Fibroblast of skin of right biceps (primary cell): ENCODE results near the gene PRKG1.
"Not testable (repeated sequence)": the region's sequence is repeated elsewhere in the genome, so short reads cannot be mapped to it uniquely, and the experiment has no call there.

Experiments used
- DNase-seq: peaks from one replicate; pipeline ENCODE4 v3.0.0-alpha.2; 2013

Gene PRKG1

DNA sequence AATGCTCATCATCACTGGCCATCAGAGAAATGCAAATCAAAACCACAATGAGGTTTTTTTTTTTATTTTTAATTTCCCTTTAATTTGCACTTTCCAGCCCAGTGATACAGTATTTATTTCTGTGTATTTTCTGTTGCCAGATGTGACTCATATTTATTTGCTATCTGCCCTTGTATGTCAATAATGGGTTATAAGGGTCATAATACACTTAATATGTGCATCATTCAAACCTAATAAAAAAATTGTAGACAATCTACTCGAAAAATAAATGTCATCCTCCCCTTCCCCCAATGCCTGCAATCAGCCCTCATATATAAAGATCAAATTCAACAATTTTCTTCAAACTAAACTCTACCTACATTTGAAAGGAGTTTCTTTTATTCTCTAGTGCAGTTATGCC is 470.6 kb downstream of the PRKG1 start:
- no peak for DNase-seq

DNA sequence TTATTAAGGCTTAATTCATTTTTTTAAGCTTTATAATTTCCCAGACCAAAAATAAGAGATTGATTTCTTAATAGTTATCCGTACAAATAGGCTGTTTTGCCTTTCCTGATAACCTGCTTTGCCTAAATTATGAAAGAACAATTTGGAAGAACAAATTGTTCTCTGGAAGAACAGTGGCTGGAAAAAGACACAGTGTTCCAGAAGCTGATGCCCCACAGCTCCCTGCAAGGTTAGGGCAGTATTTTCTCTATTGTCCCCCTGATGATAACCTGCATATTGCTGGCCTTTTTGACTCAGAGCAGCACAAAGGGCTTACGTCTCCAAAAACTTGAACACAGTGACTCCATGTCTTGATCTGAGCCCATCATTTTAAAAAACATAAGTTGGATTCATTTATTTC is 473.7 kb downstream of the PRKG1 start:
- no peak for DNase-seq

DNA sequence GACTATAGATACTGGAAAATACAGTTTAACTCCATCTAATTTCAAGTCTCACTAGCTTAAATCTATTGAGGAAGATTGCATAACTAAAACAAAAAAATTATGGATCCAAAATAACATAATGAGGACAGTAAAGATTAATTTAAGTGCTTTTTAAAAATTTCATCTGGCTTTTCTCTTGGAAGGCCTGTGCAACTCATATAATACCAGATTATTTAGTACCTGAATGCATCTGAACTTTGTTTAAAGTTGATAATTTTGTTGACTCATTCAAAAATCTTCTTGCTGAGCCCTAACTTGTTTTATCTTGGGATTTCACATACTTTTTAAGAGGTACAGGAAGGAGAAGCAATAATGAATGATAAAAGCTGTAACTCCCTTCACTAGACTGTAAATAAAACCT is 478.6 kb downstream of the PRKG1 start:
- DNase-seq: no peak

DNA sequence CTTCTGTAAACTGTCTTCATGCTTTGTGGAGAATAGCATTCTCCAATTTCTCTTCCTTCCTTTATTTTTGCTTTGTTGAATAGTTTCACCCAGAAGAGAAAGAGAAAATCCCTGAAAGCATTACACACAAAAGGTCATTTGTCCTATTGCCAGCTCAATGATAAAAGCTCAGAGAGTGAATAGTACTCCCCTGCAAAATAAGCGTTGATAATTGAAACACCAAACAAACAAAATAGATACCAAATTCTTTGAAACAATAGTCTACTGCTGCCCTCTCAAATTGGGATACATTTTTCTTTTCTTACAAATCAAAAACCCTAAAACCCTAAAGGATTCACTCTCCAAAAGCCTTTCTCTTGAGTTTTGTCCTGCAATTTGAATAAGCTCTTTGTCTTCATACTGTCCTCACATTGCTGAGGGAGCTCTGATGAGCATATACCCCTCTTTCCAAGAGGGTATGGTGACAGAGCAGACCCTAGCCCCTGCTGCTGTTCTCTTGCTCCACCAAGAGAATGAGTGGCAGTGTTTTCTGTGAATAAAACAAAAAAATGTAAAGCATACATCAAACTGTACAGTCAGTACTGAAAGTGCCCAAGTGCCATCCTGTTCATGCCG is 490.7 kb downstream of the PRKG1 start:
- no peak for DNase-seq

DNA sequence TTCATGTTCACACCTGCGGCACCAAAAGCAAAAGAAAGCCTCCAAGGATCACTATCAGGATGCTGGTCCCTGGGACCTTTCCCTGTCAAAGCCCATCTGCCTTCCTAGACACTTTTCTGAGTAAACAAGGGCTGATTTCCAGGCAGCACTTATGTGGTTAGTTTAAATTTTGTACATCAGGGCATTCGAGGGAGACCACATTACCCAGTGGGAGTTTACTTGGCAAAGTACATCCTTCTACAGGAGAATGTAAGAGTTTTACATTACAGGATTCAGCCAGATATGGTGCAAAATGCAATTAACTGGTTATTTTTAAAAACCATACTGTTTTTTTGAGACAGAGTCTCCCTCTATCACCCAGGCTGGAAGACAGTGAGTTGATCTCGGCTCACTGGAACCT is 493.0 kb downstream of the PRKG1 start:
- peak; percentile 17 for DNase-seq

DNA sequence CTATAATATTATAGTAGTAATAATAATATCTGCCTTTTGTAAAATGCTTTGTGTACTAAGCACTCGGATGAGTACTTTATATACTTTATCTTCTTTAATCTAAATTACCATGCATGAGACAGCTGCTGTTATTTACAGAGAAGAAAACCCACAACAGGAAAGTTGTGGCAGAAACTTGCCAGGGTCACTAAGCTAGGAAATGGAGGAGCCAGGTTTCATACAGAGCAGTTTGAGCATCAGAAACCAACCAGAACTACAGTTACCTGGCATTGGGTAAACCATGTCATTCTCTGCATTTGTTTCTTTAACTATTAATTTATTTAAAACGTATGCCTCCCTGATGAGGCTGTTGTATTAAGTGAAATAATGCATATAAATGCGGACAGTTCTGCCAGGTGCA is 495.2 kb downstream of the PRKG1 start:
- no peak for DNase-seq

DNA sequence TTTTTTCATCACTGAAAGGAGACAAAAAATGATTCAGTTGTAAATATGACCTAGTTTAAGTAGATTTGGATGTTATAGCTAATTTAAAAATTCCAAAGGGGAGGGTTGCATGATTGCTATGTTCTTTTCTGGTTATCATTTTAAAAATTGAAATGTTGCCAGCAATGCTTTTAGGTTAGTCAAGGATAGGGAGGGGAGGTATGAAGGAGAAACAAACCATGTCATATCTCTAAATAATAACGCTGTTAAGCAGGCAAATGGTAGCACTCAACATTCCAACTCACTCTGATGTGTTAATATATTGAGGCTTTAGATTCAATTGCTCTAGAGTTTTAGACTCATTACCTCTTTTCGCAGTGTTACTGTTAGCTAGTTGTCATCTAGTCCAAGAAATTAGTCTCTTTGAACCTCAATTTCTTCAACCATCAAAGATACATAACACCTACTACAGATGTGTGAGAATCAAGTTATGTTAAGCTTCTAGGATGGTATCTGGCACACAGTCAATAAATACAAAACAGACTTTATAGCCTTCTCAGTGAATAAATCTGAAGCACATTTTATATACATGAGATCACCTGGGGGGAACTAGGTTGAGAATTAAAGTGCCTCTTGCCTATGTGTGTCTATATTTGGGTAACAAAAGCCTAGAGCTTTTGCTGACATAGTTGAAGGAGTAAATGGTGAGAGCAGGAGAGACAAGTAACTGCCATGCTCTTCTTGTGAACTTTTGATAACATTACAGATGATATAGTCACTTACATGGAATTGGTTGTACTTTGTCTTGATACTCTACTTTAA is 500.2 kb downstream of the PRKG1 start:
- peak; percentile 46 for DNase-seq

DNA sequence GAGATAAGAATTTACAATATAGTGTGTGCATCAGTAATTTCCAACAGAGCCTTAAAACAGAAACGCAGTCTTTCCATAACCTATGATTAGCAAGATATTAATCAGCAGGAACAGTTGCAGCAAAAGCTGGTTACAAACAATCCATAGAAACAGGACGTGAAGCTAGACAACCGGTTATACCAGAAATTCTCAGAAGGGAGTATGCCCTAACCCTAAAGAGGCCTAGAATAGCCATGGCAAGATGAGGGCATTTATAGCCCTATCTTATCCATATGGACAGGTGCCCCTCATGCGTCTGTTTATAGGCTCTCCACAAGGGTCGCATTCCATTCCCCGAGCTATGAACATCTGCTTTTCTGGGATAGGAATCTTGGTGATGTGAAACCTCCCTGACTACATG is 506.9 kb downstream of the PRKG1 start:
- not testable (repeated sequence) for DNase-seq

DNA sequence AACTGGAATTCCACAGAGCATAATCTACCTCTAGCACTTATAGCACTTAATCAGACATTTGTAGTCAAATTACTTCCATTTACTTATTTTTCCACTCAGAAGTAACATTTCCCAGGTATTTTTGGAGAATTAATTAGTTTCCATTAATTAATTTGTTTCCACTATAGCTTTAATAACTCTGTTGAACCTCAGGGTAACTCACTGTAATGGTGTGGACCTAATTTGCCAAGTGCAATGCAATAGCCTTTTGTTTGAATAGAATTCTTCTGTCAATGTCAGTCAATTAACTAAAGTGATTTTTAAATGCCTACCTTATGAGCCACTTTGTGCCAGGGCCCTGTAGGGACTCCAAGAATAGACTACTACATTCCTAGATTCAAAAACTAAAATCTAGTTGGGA is 509.7 kb downstream of the PRKG1 start:
- DNase-seq: no peak

DNA sequence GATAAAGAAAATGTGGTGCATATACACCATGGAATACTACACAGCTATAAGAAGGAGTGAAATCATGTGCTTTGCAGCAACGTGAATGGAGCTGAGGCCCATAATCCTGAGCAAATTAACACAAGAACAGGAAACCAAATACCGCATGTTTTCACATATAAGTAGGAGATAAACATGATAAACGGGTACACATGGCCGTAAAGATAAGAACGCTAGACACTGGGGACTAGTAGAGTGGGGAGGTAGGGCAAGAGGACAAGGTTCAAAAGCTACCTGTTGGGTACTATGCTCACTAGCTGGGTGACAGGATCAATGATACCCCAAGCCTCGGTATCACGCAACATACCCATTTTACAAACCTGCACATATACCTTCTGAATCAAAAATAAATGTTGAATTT is 511.5 kb downstream of the PRKG1 start:
- DNase-seq: no peak

DNA sequence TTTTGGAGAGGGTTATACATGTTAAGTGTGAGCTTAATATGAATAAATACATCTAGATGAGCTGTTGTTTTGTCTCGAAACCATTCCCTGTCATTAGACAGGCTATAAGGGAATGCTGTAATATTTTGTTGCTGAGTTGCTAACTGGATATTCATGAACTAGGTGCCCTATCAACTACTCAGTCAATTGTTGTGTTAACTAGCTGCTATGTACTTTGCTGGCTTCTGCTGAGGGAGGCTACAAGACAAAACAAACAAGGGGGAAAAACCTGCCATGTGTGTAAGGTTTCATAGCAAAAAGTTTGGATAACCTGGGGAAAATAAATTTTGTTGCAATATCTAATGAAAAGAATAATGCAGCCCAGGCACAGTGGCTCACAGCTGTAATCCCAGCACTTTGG is 514.7 kb downstream of the PRKG1 start:
- no peak for DNase-seq

DNA sequence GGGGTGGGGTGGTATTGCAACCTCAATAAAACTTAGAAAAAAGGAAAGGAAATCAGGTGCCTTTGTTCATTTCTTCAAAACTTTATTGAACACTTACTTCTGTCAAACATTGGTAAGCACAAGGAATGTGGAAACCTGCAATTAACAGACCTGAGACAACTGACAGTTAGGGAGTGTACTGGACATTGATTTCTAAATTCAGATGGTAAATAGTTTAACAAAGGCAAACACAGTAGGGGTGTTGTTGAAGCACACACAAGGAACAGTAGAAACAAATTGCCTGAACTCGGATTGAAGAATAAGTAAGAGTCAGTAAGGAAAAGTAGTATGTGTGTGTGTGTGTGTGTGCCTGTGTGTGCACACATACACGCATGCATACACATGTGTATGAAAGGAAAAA is 516.5 kb downstream of the PRKG1 start:
- DNase-seq: no peak

DNA sequence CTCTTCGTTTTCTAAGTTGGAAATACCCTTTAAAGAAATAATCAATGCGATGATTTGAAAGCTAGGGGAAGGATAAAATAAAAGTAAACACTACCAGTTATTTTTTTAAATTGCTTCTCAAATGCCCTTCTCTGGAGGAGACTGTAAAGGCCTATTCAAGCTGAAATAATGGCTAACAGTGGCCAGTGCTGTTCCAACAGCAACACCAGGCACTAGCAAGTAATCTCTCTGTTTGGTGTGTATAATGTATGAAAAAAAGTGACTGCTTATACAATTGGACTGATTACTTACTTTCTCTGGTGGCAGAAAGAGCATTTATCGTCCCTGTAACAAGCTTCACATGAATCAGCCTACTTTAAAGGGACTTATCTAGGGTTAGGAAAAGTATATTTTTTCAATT is 522.4 kb downstream of the PRKG1 start:
- DNase-seq: no peak

DNA sequence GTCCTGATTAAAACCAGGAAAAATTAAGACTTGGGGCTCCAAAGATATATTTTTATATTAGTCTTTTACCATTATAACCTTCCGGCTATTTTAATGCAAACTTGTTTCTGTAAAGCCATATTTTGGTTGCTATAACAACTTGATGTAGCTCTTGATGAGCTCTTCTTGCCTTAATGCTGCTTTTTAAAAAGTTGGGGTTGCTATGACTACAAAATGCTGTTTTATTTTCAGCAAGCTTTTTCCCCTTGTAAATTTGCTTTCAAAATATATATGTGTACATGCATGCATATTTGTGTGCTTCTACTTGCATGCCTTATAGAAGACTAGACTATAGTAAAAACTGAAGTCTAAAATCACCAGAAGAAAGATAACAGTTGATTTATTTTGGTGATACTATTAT is 525.4 kb downstream of the PRKG1 start:
- no peak for DNase-seq

DNA sequence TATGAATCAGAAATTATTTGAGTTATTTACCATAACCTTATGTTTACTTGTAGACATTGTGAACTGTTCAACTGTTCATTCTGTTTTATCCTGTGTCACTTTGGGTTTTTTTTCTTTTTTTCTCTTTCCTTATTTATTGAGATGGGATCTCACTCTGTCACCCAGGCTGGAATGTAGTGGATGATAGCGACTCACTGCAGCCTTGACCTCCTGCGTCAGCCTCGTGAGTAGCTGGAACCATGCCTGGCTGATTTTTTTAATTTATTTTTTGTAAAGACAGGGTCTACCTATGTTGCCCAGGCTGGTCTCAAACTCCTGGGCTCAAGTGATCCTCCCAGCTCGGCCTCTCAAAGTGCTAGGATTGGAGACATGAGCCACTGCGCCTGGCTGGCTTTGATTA is 528.0 kb downstream of the PRKG1 start:
- peak; percentile 49 for DNase-seq

DNA sequence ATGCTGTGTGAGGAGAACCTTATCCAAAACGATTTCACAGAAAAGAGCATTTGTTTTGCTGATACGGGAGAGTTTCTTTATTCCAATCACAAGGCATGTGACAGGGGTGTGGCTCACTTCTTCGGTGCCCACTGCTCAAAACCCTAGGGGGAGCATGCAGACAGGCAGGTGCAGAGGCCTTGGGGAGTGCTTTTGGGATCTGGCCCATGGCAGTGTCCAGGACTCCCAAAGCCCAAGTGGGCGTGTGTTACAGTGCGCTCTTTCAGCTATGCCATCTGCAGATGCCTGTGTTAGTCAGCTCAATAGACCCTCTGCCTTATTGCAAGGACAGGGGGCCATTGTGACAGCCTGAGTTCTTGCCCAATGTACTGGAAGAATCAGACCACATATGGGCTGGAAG is 530.3 kb downstream of the PRKG1 start:
- DNase-seq: no peak

DNA sequence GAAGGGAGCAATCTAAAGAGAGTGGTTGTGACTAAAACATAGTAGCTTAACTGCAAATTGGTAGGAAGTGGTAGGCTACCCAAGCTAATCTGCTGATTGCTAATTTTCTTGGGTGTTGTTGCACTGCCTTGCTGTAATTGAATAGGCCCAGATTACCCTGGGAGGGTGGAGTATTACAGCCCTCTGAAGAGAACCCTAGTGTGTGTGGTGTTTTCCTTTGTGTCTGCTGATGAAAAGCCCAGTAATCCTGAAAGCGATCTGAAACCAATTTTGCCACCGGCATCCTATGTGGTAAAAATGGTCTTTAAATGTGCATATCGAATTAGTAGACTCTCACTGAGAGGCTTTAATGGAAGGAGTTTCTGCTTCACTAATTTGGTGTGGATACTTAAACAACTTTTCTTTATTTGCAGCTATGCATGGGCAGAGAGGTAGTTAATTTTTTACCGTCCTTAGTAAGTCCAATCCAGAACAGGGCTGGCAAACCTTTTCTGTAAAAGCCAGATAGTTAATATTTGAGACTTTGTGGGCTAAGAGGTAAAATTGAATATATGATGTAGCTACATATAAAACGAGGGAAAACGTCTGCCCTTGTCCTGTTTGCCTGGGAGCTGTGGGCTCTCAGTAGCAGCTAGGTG is 532.7 kb downstream of the PRKG1 start:
- DNase-seq: no peak

DNA sequence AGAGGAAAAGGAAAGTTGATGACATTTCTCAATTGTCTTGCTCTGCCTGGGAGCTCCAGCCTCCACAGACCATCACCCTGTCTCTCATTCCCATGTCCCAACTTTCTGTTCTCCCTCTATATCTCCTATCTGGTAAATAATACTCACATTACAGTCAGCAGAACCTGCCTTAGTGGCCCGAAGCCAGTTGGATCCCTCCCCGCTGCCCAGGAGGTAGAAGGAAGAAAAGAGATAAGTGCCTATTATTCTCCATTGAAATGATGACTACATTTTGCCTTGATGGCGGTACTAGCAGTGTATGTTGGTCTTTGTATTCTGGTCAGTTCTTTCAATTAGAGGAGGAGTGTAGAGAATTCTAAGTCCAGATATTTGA is 533.2 kb downstream of the PRKG1 start:
- DNase-seq: no peak

DNA sequence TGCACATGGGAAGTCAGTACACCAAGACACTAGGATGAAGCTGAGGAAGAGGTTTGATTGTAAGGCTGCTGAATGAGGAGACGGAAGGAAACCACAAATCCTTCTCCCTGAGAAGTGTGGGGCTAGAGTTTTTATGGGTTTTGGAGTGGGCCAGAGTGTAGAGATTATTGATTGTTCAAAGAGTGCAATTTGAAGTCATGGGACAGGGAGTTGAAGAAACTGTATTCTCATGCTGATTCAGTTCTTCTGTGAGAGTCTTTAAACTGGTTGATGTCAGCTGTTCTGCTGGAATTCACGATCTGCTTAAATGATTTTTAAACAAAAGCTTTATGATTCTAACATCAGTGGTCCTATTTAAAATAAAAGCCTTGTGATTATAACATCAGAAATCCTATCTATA is 533.9 kb downstream of the PRKG1 start:
- DNase-seq: no peak

DNA sequence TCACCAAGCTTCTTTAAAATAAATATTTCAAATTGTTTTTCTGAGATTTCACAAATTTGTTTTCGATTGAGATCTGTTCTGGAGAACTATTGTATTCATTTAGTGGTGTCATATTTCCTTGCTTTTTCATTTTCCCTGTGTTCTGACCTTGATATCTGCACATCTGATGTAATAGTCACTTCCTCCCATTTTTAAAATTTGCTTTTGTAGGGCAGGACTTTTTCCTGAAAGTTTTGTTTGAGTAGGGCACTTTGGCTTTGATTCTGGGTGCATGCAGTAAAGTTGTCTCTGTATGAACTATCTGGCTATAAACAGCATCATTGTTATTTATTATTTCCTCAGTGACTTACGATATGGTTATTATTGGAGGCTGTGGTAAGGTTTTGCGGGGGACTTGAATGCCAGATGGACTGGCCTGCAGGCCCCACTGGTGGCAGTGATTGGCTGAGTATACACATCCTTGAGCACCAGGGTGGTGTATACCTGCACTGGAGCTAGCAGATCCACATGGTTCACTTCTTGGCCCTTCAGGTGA is 541.5 kb downstream of the PRKG1 start:
- no peak for DNase-seq

DNA sequence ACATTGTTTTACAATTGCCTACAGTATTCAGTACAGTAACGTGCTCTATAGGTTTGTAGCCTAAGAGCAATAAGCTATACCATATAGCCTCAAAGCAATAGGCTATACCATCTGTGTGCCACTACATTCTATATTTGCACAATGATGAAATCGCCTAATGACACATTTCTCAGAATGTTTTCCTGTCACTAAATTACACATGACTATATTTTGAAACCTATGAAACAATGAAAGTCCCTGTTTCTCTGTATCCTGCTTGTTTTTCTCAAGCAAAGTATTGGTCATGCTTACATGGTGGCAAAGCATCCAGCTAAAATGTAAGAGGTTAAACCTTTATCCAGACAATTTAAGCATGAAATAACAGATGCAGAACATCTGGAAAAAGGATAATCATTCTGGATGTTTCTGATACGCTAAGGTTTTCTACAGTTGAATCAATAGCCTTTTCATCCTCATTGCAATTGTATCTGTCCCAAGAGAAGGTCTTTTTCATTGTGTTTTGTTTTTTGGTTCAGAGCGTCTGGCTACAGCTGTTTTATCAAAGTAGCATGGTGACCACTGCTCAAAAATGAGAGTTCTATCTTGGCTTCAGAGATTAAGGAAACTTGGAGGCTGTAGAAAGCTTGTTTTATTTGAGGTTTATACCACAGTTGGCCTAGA is 543.4 kb downstream of the PRKG1 start:
- DNase-seq: no peak

DNA sequence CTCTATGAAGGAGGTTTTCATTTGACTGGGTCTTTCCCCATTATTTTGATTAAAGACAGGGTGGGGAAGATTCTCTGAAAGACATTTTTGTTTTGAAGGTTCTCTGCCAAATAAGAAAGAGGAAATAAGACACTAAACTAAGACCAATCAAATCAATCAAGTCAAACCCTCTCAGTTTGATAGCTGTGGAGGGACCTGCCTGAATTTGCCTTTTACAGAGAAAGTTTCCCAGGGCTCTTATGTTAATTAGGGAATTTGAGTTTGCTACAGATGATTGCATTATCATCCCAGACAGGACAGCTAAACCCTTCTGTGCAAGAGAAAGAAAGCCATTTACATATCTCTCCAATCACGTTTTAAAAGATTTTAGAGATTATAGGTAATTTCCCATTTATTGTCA is 545.1 kb downstream of the PRKG1 start:
- DNase-seq: no peak

DNA sequence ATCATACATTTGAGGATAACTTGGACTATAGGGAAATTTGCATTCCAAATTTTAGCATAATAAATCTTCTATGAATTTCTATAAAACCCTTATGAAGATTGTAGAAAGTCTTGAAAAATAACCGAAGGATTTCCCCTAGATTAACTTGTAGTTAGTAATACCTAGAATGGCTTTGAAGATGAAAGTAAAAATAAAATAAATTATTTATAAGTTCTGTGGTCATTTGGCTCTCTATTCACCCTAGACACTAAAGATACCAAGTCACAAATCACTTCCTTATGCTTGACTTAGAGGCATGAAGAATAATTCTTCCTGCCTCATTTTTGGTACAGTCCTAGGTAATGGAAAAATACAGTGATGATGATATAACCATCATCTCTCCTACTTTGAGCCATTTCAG is 545.8 kb downstream of the PRKG1 start:
- no peak for DNase-seq

DNA sequence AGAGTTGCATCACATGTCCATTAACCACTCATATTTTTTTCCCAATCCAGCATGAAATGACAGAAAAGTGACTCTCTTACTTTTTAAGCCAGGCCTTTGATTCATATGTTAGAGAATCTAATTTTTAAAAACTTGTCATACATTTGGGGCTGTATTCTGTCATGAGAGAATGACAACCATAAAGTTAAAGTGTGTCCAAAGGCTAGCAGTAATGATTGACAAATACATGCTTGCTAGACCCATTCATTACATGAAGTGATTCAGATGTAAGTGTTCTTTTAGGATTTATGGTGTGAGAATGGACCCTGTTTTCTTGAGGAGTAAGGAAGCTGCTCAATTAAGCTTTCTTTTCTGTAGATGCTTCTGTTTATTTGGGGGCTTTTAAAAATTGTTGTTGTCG is 549.7 kb downstream of the PRKG1 start:
- no peak for DNase-seq
